ENCODE measurements around the gene C16orf96.

- no peak for TF ChIP-seq CTCF (IDR thresholded peaks at IDR 0.05; ENCODE audit: extremely low read depth in 1 of 2, insufficient read depth in 1 of 2, low read depth in 1 of 2, low read length in 2 of 2)
- no peak for TF ChIP-seq FOS (IDR thresholded peaks at IDR 0.05; ENCODE audit: borderline replicate concordance, insufficient read depth, low read length)
- no peak for TF ChIP-seq POLR2A (IDR thresholded peaks at IDR 0.05; ENCODE audit: low read depth, low read length)
- no peak for TF ChIP-seq EZH2 (IDR thresholded peaks at IDR 0.05; ENCODE audit: borderline replicate concordance, low read depth, low read length, severe bottlenecking)
Observed at GRCh38 chr16:4649744-4650442, 93.8 kb downstream of the C16orf96 start.

Data from endothelial cell of umbilical vein (primary cell).